Measurements from ENCODE around the gene ASCL1.

Gene ASCL1

DNA sequence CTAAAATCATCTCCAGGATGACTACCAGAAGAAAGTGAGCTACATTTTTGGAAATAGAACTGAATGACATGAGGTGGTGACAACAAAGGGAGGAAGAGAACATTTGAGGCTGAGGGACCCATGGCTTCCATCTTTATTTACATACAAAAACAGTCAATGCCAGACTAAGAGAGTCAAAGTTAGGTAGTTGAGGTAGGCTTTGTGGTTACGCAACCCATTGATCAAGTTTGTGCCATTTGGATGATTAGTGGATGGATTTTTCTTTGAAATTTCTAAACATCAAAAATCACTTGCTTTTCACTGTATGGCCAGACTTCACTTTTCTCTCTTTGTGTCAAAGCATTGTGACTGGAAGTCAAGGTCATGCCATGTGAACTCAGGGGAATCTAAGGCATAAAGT, 22.9 kb downstream of the ASCL1 start:
- no peak for DNase-seq

DNA sequence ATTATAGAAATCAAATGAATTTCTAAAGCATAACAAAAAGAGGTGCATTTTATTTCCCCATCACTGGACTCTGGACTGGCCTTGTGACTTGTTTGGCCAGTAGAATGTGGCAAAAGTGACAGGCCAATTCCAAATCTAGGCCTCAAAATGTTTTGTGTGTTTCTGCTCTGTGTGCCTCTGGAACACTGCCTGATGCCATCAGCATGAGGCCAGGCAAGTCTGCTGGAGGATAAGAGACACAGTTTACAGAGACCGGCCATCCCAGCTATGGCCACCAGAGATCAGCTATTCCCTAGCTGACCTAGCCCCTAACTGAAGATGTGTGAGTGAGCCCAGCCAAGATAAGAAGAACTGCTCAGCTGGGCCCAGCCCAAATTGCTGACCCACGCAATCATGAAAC, 32.9 kb downstream of the ASCL1 start:
- peak; percentile 40 for DNase-seq

DNA sequence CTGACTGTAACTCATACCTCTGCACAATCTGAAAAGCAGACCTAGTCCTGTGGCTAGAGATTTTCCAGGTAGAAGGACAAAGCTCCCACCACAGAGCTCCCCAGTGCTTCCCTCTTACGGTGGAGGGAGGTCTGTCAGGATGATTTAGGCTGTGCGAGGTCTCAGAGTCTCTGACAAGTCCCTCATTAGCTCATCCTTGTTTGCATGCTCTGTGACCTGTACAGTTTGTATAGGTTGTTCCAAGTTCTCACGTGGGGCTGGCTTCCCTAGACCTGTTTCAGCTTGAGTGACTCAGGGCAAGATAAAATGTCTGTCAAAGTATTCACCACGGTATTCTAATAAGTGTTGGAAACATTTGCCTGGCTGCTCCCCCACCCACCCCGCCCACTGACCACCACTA, 34.8 kb downstream of the ASCL1 start:
- DNase-seq = peak; percentile 76

DNA sequence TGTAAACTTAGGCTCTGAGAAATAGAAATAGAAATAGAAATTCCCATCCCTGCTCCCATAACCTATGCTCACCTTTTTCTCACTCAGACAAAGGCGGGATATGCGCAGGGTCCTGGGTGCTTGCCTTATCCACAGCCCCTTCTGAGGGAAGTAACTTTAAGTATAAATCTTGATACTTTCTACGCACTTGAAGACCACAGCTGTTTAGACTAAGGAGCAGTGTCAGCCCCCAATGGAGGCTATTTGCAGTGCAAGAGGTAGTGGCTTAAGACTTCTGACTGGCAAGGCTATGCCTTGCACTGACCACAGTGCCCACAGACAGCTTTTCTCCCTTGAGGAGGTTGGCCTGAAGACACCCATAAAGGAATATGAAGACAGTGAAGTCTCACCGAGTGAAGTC, 35.2 kb downstream of the ASCL1 start:
- DNase-seq = peak; percentile 11

DNA sequence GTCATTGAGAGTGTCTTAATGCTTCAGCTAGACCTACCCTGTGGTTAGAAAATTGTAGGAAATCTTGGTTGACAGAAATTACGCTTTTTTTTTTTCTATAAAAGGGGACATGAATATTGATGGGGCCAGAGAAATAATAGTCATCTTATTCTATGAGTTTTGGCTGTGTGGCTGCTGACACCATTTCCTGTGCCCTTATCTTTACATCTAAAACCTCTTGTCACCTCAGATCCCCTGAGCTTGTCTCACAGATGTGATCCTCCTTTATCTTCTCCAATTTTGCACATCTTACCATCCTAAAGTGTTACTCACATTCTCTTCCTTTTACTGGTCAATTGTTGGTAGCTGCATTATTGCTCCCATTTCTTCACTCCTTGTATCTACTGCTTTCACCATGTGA, 36.1 kb downstream of the ASCL1 start:
- DNase-seq = no peak

DNA sequence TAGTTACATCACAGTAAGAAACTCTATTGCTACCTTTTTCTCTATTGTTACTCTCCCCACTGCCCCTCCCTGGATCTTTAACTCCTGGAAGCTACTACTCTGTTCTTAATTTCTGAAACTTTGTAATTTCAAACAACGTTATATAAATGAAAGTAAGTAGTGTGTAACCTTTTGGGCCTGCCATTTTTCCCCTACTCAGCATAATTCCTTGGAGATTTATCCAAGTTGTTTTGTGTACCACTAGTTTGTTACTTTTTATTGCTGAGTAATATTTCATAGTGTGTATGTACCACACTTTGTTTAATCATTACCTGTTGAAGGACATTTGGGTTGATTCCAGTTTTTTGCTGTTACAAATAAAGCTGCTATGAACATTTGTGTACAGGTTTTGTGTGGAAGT, 37.9 kb downstream of the ASCL1 start:
- DNase-seq = no peak
